HL-60 (cell line): Measurements from ENCODE around the gene FARP2.

ENCODE experiments used
- DNase-seq, 2 experiments: peaks; one replicate each; pipeline ENCODE4 v3.0.0-alpha.2; 2010 to 2020; ENCODE audit warnings: low read depth in 1 of 2, low spot score in 1 of 2
- H3K27ac ChIP-seq: fragments of 250-450 bp; sonication (Bioruptor Pico); replicated peaks from 2 replicates; pipeline ENCODE4 v1.5.1; 2020; ENCODE audit warnings: mild to moderate bottlenecking, moderate library complexity
- H3K27me3 ChIP-seq: fragments of 250-450 bp; sonication (Bioruptor Pico); 2 replicates; pipeline ENCODE4 v1.5.1; 2021; ENCODE audit warnings: mild to moderate bottlenecking, moderate library complexity; ENCODE audit not compliant: insufficient read depth, poor library complexity, severe bottlenecking
- H3K4me3 ChIP-seq: replicated peaks from 2 replicates; pipeline ENCODE4 v1.5.1; 2011; ENCODE audit warnings: mild to moderate bottlenecking, control low read depth, low read length; ENCODE audit not compliant: insufficient read depth
- CTCF ChIP-seq: IDR thresholded peaks from one replicate; pipeline ENCODE4 v1.5.1; 2011; ENCODE audit warnings: low read length, control low read depth, inconsistent platforms; ENCODE audit not compliant: insufficient read depth
- GABPA ChIP-seq: IDR thresholded peaks from 2 replicates; pipeline ENCODE4 v1.6.1; 2012; ENCODE audit warnings: low read depth
- POLR2AphosphoS5 ChIP-seq: IDR thresholded peaks from 2 replicates; pipeline ENCODE4 v1.6.1; 2012; ENCODE audit warnings: low read depth
- REST ChIP-seq: IDR thresholded peaks from 2 replicates; pipeline ENCODE4 v1.6.1; 2012; ENCODE audit warnings: low read depth; ENCODE audit not compliant: insufficient replicate concordance
- SPI1 ChIP-seq: IDR thresholded peaks from 2 replicates; pipeline ENCODE4 v1.6.1; 2012; ENCODE audit warnings: low read depth, mild to moderate bottlenecking, borderline replicate concordance
- long read RNA-seq: library from polyadenylated mRNA; unstranded; transcript quantifications from one replicate; pipeline ENCODE4 v2.0.0, GENCODE V29; 2020

The FARP2 gene
- long read RNA-seq, full-length matches to known transcripts: 8 of 17 reads
- long read RNA-seq, partial matches to known transcripts: 3 of 17 reads
- long read RNA-seq, other reads (novel, unspliced or antisense): 6 of 17 reads

GRCh38 chr2:241355983-241356870 is at the start of gene FARP2:
FARP2 (plus strand) TSS chr2:241356285; CDS start chr2:241373108, 16,823 bp downstream.
- DNase-seq: peak; percentile 95 to 98
- Histone ChIP-seq H3K27ac (peak within 1 kb of the TSS; percentile 57), H3K27me3 (no peaks in the 10 kb centered on the region), H3K4me3 (peak within 1 kb of the TSS; percentile 90)
- no peak for TF ChIP-seq REST
- no peak for TF ChIP-seq GABPA

- Histone ChIP-seq H3K4me3 (no peak overlapping the region), H3K27ac (no peak overlapping the region), H3K27me3 (no peaks in the 10 kb centered on the region)
- DNase-seq: no peak
- TF ChIP-seq GABPA (no peak), REST (no peak), SPI1 (no peak), CTCF (no peak), POLR2AphosphoS5 (no peak)
These were observed 49.0 kb upstream of the FARP2 start for GRCh38 chr2:241307055-241307454.

- Histone ChIP-seq H3K27me3 (no peaks in the 10 kb centered on the region), H3K27ac (no peak overlapping the region), H3K4me3 (no peak overlapping the region)
- no peak for DNase-seq
- no peak for TF ChIP-seq CTCF
- TF ChIP-seq REST: no peak
- TF ChIP-seq POLR2AphosphoS5: no peak
- TF ChIP-seq GABPA: no peak
- no peak for TF ChIP-seq SPI1
These were observed 47.8 kb upstream of the FARP2 start for GRCh38 chr2:241308267-241308666.
